A673 (cell line): ENCODE data around the gene SELENOV. TPM values are rescaled to one million over a fixed set of nuclear protein-coding genes. Genes with fewer than 3 reads are reported as not detected.

Experiments used
- BruUV-seq: library from RNA; stranded (reverse); fragments of 400-500 nt; replicated peaks from 2 replicates; lab custom pipeline; 2021; lab: Mats Ljungman, UMichigan
- CTCF ChIA-PET: fragments of 300-600 bp; sonication (Branson Sonifier 250); formaldehyde crosslinking; loops from one replicate; lab custom pipeline; 2022; ENCODE audit warnings: antibody characterized with exemption; lab: Charles Lee
- POLR2A ChIA-PET: fragments of 300-600 bp; sonication (Branson Sonifier 250); formaldehyde crosslinking; loops from one replicate; lab custom pipeline; 2022; ENCODE audit warnings: antibody characterized with exemption; ENCODE audit not compliant: low non-redundant PET; lab: Charles Lee
- DNase-seq: peaks from one replicate; pipeline ENCODE4 v3.0.0-alpha.2; 2015; ENCODE audit warnings: low spot score
- H3K27ac ChIP-seq: fragments of 200-600 bp; sonication (generic); 2 replicates; pipeline ENCODE4 v1.5.1; 2016; ENCODE audit warnings: mixed run types, low read depth, mild to moderate bottlenecking, mixed read lengths, antibody characterized with exemption, low read length; ENCODE audit not compliant: poor library complexity, severe bottlenecking
- H3K27me3 ChIP-seq: fragments of 200-600 bp; sonication (generic); replicated peaks from 2 replicates; pipeline ENCODE4 v1.6.1; 2017; ENCODE audit warnings: mixed run types, low read depth, mild to moderate bottlenecking, mixed read lengths, antibody characterized with exemption, low read length; ENCODE audit not compliant: insufficient read depth, poor library complexity
- H3K36me3 ChIP-seq: fragments of 200-600 bp; sonication (generic); 2 replicates; pipeline ENCODE4 v1.6.1; 2016; ENCODE audit warnings: mixed run types, mild to moderate bottlenecking, mixed read lengths, antibody characterized with exemption, low read length; ENCODE audit not compliant: insufficient read depth, poor library complexity, severe bottlenecking
- H3K4me1 ChIP-seq: fragments of 200-600 bp; sonication (generic); 2 replicates; pipeline ENCODE4 v1.6.1; 2017; ENCODE audit warnings: mixed run types, mild to moderate bottlenecking, mixed read lengths, antibody characterized with exemption, low read length; ENCODE audit not compliant: insufficient read depth, poor library complexity, severe bottlenecking
- H3K4me3 ChIP-seq: fragments of 200-600 bp; sonication (generic); 2 replicates; pipeline ENCODE4 v1.5.1; 2016; ENCODE audit warnings: low read depth, mixed run types, mild to moderate bottlenecking, mixed read lengths, low read length; ENCODE audit not compliant: poor library complexity, severe bottlenecking
- H3K9me3 ChIP-seq: fragments of 200-600 bp; sonication (generic); 2 replicates; pipeline ENCODE4 v1.6.1; 2016; ENCODE audit warnings: mixed run types, low read depth, mild to moderate bottlenecking, mixed read lengths, antibody characterized with exemption, low read length; ENCODE audit not compliant: poor library complexity, severe bottlenecking
- CTCF ChIP-seq: fragments of 300-800, 200-600 bp; sonication (generic); conservative IDR thresholded peaks from 2 replicates; pipeline ENCODE4 v1.5.1; 2017; ENCODE audit warnings: low read depth, mild to moderate bottlenecking, antibody characterized with exemption, low read length, moderate library complexity, mixed read lengths
- EZH2 ChIP-seq: fragments of 200-600 bp; sonication (generic); IDR thresholded peaks from 2 replicates; pipeline ENCODE4 v1.6.1; 2017; ENCODE audit warnings: borderline replicate concordance, low read depth, mild to moderate bottlenecking, mixed read lengths, antibody characterized with exemption, low read length; ENCODE audit not compliant: poor library complexity, severe bottlenecking
- intact Hi-C: fragments of 100-400 bp; cut with micrococcal nuclease; formaldehyde crosslinking; loops from one replicate; pipeline ENCODE4 v1.10.0; 2022; ENCODE audit not compliant: unreplicated experiment
- total RNA-seq: library from RNA; stranded (reverse); gene quantifications from 2 replicates; pipeline ENCODE4 v1.2.3, GENCODE V29; 2021

SELENOV gene
- total RNA-seq, 1 experiment from 2014 or later: not detected

GRCh38 chr19:39507715-39508364 is 7.1 kb upstream of the SELENOV start:
- TF ChIP-seq CTCF (no peak), EZH2 (no peak)
- DNase-seq: no peak
- Histone ChIP-seq H3K4me1 (peaks cover 5% of the 10 kb centered on the region), H3K9me3 (no peaks in the 10 kb centered on the region), H3K27ac (no peak overlapping the region), H3K4me3 (peak overlapping the region; percentile 45), H3K27me3 (peaks cover 21% of the 10 kb centered on the region), H3K36me3 (no peaks in the 10 kb centered on the region)
- ChIA-PET CTCF (no interaction called here), POLR2A (interaction anchor here (0.7 kb wide), 1 partner anchor 80 kb away, joined by 3 read pairs; no protein-coding TSS in a partner anchor)
- intact Hi-C loops: no loop called here
- BruUV-seq: no TSS peak

DNA sequence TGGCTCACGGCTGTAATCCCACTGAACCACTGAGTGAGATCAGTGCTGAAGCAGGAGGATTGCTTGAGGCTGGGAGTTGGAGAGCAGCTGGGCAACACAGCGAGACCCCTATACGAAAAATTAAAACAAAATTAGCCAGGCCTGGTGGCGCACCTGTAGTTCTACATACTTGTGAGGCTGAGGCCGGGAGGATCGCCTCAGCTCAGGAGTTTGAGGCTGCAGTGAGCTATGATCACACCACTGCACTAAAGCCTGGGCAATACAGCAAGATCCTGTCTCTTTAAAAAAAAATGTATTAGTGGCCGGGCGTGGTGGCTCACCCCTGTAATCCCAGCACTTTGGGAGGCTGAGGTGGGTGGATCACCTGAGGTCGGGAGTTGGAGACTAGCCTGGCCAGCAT is 6.3 kb upstream of the SELENOV start:
- no TSS peak for BruUV-seq
- intact Hi-C loops: no loop called here
- Histone ChIP-seq H3K27ac (no peak overlapping the region), H3K36me3 (no peaks in the 10 kb centered on the region), H3K27me3 (peaks cover 28% of the 10 kb centered on the region), H3K4me3 (no peak overlapping the region), H3K4me1 (peaks cover 5% of the 10 kb centered on the region), H3K9me3 (no peaks in the 10 kb centered on the region)
- POLR2A ChIA-PET: no interaction called here
- CTCF ChIA-PET: no interaction called here
- DNase-seq: no peak
- TF ChIP-seq CTCF (no peak), EZH2 (no peak)

DNA sequence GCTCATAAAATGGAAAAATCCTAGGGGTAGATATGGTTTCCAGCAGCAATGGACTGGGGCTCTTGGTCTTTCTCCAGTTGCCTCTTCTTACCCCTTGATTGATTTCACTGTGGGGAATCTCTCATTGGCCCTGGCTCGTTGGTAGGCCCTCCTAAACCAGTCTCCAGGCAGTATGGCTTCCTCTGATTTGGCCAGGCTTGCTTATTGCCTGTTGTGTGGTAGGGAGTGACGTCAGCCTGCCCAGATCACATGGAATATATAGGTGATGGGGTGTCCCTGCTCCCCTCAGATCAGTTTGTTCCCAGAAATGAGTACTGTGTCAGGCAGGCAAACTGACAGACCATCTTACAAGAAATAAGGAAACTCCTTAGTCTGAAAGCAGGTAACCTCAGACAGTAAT is 5.7 kb upstream of the SELENOV start:
- no peak for DNase-seq
- intact Hi-C loops: no loop called here
- H3K4me1 ChIP-seq: peaks cover 5% of the 10 kb centered on the region
- BruUV-seq: no TSS peak
- TF ChIP-seq CTCF (no peak), EZH2 (no peak)
- ChIA-PET CTCF (no interaction called here), POLR2A (interaction anchor here (0.6 kb wide), 2 partner anchors 9 to 86 kb away, joined by 4 to 5 read pairs; no protein-coding TSS in a partner anchor)
- H3K9me3 ChIP-seq: no peaks in the 10 kb centered on the region
- no peak overlapping the region for H3K27ac ChIP-seq
- peaks cover 34% of the 10 kb centered on the region for H3K27me3 ChIP-seq
- no peak overlapping the region for H3K4me3 ChIP-seq
- no peaks in the 10 kb centered on the region for H3K36me3 ChIP-seq
